CD4-positive, alpha-beta T cell treated with Interleukin-15 for 1 hour (primary cell): Measurements from ENCODE around the gene IPO4.
A peak's percentile ranks its signal among the peaks of the same experiment; 100 is the strongest.

Experiments
- DNase-seq: peaks from one replicate; pipeline ENCODE4 v3.0.0-alpha.2; 2020

Gene IPO4

GRCh38 chr14:24172261-24172860, 16.3 kb downstream of the IPO4 start:
- no peak for DNase-seq

GRCh38 chr14:24171422-24172260, 17.0 kb downstream of the IPO4 start, which contains the start of gene REC8:
REC8 (plus strand) TSS chr14:24172080; CDS start chr14:24172553, 473 bp downstream.
- DNase-seq: peak; percentile 88

- DNase-seq: no peak
Observed at GRCh38 chr14:24167469-24168114, 21.0 kb downstream of the IPO4 start.

DNA sequence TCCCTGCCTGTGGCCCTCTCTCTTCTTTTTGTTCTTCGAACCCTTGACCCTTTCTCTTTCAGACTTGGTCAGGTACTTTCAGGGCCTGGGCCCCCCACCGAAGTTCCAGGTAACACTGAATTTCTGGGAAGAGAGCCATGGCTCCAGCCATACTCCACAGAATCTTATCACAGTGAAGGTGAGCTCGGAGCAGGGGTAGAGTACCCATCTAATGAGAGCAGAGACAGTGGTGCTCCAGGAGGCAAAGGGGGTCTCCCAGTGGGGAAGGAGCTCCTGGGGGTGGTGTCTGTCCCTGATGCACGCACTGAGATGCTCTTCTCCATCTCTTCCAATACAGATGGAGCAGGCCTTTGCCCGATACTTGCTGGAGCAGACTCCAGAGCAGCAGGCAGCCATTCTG, 22.8 kb downstream of the IPO4 start:
- DNase-seq: no peak

DNA sequence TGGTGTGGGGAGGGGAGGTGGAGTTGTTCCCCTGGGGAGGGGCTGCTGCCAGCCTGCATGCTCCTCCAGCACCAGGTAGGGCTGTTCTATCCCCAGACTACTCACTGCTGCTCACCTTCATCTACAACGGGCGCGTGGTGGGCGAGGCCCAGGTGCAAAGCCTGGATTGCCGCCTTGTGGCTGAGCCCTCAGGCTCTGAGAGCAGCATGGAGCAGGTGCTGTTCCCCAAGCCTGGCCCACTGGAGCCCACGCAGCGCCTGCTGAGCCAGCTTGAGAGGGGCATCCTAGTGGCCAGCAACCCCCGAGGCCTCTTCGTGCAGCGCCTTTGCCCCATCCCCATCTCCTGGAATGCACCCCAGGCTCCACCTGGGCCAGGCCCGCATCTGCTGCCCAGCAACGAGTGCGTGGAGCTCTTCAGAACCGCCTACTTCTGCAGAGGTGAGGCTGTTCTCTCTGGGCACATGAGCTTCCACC, 24.1 kb downstream of the IPO4 start:
- no peak for DNase-seq

- DNase-seq: no peak
Observed at GRCh38 chr14:24162093-24162492, 26.5 kb downstream of the IPO4 start.

GRCh38 chr14:24160850-24161804, 27.5 kb downstream of the IPO4 start, which contains the start of gene IRF9:
IRF9 (plus strand) TSS chr14:24161265; CDS start chr14:24162145, 880 bp downstream.
- peak; percentile 95 for DNase-seq

GRCh38 chr14:24160499-24160849, 28.1 kb downstream of the IPO4 start:
- DNase-seq: no peak

- no peak for DNase-seq
Observed at GRCh38 chr14:24159777-24160498, 28.7 kb downstream of the IPO4 start.

- no peak for DNase-seq
Observed at GRCh38 chr14:24157331-24157730, 31.3 kb downstream of the IPO4 start.

DNA sequence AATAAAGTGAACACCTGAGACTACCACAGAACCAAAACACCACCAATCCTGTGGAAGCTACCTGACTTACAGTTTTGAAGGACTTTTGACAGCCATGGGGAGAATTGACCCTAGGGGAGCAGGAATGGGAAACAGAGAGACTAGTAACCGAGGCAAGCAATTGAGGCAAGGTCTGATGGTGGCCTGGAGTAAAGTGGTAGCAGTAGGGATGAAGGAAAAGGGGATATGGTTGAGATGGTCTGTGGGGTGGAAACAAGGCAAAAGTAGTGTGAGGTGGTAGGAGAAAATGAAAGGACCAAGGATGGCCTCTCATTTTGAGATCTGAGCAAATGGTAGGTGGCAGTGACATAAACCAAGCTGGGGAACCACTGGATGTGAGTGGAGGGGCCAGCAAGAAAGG, 31.8 kb downstream of the IPO4 start:
- no peak for DNase-seq

GRCh38 chr14:24155100-24155499, 33.5 kb downstream of the IPO4 start:
- no peak for DNase-seq

DNA sequence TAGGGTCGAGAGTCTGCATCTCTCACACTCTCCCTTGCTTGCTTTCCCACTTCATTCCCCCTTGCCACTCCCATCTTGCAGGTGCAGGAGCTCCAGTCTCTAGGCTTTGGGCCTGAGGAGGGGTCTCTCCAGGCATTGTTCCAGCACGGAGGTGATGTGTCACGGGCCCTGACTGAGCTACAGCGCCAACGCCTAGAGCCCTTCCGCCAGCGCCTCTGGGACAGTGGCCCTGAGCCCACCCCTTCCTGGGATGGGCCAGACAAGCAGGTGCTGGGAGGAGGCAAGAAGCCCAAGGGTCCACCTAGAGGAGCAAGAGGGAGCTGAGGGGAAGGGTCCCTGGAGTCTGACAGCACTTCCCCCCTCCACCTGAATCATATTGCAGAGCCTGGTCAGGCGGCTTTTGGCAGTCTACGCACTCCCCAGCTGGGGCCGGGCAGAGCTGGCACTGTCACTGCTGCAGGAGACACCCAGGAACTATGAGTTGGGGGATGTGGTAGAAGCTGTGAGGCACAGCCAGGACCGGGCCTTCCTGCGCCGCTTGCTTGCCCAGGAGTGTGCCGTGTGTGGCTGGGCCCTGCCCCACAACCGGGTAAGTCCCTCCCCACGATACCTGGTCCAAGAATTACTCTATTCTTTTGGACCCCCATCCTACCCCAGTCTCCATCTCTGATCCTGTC, 37.1 kb downstream of the IPO4 start:
- DNase-seq: no peak

GRCh38 chr14:24150993-24151392, 37.6 kb downstream of the IPO4 start:
- no peak for DNase-seq

GRCh38 chr14:24150567-24150966, 38.0 kb downstream of the IPO4 start:
- DNase-seq: no peak

DNA sequence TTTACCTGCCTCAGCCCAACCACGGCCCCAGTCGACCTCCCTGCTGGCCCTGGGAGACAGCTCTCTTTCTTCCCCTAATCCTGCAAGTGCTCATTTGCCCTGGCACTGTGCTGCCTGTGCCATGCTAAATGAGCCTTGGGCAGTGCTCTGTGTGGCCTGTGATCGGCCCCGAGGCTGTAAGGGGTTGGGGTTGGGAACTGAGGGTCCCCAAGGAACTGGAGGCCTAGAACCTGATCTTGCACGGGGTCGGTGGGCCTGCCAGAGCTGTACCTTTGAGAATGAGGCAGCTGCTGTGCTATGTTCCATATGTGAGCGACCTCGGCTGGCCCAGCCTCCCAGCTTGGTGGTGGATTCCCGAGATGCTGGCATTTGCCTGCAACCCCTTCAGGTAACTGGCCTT, 38.6 kb downstream of the IPO4 start:
- DNase-seq: no peak

DNA sequence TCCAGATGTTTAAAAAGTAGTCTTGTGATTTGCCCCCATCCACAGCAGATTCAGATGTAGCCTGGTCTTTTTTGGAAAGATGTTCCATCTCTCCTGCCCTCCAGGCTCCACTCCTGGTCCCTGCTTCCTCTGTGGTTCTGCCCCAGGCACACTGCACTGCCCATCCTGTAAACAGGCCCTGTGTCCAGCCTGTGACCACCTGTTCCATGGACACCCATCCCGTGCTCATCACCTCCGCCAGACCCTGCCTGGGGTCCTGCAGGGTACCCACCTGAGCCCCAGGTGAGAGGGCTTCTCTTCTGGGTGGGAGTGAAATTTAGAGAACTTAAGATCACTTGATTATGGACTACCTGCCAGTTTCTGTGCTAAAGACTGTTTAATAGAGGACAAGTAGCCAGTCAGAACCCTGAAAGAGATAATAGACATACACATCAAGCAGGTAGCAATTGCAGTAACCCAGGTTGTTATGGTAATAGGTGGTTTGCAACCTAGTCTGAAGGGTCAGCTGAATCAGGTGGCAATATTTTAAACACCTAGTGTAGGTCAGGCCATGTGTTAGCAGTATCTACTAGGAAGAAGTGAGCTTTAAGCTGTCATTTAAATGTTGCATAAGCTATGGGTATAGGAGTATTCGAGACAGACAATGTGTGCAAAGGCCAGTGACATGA, 39.2 kb downstream of the IPO4 start:
- DNase-seq: no peak

DNA sequence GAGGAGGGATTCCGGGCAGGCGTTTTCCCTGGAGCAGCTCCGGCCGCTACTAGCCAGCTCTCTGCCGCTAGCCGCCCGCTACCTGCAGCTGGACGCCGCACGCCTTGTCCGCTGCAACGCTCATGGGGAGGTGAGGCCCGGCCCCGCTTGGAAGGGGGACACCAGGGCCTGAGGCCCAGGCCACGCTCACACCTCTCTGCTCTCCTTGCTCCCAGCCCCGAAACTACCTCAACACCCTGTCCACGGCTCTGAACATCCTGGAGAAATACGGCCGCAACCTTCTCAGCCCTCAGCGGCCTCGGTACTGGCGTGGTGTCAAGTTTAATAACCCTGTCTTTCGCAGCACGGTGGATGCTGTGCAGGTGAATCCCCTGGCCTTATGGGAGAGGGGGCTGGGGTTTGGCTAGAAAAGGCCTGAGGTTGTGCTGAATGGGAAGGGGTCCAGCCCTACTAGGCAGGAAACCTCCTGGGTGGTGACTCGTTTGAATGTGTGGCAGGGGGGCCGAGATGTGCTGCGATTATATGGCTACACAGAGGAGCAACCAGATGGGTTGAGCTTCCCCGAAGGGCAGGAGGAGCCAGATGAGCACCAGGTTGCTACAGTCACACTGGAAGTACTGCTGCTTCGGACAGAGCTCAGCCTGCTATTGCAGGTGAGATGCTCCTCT, 40.7 kb downstream of the IPO4 start:
- DNase-seq: no peak

- DNase-seq: peak; percentile 97
Observed at GRCh38 chr14:24146978-24147760, 41.4 kb downstream of the IPO4 start, which contains the start of gene RNF31. RNF31 (plus strand) TSS chr14:24147498; CDS start chr14:24147699, 201 bp downstream.
